Left forelimb (tissue), 1 donor: ENCODE measurements around the gene VTCN1.
"Not testable (repeated sequence)": the region's sequence is repeated elsewhere in the genome, so short reads cannot be mapped to it uniquely, and the experiment has no call there.

Source experiments
- DNase-seq: peaks from one replicate; pipeline ENCODE4 v3.0.0-alpha.2; 2018; ENCODE audit warnings: low spot score

VTCN1 gene

GRCh38 chr1:117210831-117211261 lies at the start of gene VTCN1:
Gene VTCN1 (minus strand): TSS chr1:117210927. CDS start chr1:117210855, 72 bp downstream.
- DNase-seq: no peak

DNA sequence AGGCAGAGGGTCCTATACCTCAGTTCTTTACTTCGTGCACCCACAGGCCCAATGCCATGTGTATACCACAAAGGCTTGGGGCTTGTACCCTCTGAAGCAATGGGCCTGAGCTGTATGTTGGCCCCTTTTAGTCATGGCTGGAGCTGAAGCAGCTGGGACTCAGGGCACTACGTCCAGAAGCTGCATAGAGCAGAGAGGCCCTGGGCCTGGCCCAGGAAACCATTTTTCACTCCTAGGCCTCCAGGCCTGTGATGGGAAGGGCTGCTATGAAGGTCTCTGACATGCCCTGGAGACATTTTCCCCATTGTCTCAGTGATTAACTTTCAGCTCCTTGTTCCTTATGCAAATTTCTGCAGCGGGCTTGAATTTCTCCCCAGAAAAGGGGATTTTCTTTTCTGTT lies 48.1 kb upstream of the VTCN1 start:
- DNase-seq: no peak

- not testable (repeated sequence) for DNase-seq
These were observed 47.3 kb upstream of the VTCN1 start for GRCh38 chr1:117258075-117258474.

DNA sequence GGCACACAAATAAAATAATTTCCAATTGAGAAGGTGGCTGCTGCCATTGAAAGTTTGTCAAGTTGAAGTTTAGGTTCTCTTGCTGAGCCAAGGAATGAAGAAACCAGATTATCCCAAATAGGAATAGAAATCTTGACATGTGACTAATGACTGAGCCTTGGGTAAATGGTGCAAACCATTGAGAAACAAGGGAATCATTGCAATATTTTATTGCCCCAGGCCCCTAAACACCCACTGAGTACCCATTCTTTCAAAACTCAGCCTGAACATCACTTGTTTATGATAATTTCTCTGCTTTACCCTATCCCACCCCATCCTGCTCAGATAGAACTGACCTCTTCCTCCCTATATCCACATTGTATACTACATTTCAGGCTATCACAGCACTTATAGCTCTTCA lies 46.6 kb upstream of the VTCN1 start:
- DNase-seq: no peak

GRCh38 chr1:117250061-117250606 lies 39.4 kb upstream of the VTCN1 start:
- no peak for DNase-seq

DNA sequence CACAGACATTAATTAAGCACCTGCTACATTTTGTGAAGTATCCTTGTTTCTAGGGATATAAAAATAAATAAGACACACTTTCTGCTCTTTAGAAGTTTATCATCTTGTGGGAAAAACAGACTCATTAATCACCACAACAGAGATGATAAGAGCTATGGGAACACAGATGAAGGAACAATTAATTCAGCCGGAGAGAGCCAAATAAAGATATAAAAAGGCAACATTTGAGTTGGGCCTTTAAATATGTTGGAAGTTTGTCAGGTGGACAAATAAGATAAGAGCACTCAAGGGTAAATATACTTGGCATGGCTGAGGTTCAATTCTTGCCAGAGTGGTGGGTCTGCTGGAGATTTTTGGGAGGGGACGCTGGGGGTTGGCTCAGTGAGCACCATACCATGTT lies 34.2 kb upstream of the VTCN1 start:
- no peak for DNase-seq

- no peak for DNase-seq
These were observed 33.6 kb upstream of the VTCN1 start for GRCh38 chr1:117244306-117244705.

- no peak for DNase-seq
These were observed 30.8 kb upstream of the VTCN1 start for GRCh38 chr1:117241512-117241911.

DNA sequence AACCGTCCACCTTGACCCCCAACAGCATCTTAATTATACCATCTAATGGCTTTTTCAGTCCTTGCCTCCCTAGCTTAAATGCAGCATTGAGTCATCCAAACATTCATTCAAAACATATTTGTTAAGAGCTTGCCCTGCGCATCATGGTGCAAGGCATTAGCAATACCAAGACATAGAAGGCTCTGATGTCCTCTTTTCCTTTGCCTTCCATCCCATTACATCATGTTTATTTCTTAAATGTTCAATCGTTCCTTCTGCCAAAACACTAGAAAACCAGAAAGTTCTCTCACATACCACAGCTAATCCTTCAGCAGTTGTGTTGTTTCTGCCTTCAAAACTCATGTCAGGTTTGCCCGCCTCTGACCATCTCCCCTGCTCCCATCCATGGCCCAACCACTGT lies 29.8 kb upstream of the VTCN1 start:
- DNase-seq: no peak

DNA sequence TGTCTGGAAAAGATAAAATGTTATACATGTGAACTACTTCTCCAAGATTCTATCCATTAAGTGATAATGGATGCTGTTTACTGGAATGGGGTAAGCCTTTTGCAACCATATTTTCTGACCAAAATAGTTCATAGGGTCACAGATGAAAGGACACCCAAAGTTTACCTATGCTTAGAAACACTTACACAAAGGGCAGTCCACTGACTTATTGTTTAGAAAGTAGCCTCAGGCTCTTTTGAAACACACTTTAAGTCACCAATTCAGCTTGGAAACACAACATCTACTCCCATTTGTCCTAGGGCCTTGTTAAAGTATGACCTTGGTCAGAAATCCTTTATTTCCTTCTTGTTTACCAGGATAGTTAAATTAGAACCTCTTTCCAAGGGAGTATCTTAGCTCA lies 28.7 kb upstream of the VTCN1 start:
- no peak for DNase-seq

GRCh38 chr1:117237726-117238381 lies 27.1 kb upstream of the VTCN1 start:
- no peak for DNase-seq

DNA sequence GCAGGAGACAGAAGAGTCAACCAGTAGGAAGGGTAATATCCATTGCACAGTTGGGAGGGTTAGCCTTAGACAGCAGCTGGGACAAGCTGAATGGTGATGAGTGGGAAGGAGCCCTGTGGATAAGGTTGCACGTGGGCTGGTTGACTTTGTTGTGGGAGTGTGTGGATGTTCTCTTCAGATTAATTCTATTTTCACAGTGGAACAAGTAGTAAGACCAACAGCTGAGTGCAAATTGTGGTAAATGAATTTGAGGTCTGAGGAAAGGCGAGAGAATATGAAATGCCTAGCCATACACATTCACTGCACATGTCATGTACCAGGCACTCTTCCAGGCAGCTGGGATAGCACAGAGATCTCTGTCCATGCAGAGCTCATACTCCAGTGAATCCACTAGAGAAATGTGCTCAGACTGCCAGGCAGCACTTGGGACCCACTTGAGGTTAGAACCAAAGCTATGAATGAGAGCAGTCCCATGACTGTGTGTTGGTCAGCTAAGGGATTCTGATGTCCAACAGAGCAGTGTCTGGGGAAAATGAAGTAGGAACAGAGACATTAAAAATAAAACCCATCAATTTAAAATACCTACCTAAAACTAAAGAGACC lies 25.2 kb upstream of the VTCN1 start:
- no peak for DNase-seq

- no peak for DNase-seq
These were observed 21.8 kb upstream of the VTCN1 start for GRCh38 chr1:117232531-117232930.

GRCh38 chr1:117231748-117232373 lies 21.1 kb upstream of the VTCN1 start:
- DNase-seq: no peak

DNA sequence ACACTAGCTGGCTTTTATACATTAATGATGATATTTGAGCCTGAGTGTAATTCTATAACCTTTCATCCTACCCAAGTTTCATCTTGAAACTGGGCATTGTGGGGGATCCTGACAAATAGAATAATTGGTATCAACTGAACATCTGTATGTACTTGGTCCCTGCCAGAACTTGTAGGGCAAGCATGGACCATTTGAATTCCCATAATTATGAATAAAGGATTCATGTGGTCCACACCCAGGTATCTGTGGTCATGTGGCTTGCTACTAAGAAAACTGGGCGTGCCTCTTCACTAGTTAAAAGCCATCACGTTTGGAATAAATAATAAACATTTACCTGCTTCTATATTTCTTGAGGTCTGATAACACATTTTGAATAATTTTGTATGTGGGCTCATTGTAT lies 20.6 kb upstream of the VTCN1 start:
- no peak for DNase-seq

GRCh38 chr1:117229217-117229616 lies 18.5 kb upstream of the VTCN1 start:
- DNase-seq: no peak

DNA sequence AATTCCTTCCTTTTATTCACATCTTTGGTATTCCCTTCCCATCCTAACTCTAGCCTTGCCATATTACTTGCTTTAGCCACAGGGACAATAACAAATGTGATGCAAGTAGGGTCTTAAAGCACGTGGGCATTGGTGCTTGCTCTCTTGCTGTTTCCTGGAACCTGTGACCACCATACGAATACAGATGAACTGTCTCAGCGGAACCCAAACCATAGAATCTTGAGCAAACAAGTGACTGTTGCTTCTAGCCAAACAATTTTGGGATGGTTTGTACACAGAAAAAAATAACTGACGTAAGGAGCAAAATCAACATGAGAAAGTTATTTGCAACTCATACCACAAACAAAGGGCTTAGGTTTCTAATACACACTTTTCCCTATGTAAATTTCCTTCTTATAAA lies 15.2 kb upstream of the VTCN1 start:
- no peak for DNase-seq

DNA sequence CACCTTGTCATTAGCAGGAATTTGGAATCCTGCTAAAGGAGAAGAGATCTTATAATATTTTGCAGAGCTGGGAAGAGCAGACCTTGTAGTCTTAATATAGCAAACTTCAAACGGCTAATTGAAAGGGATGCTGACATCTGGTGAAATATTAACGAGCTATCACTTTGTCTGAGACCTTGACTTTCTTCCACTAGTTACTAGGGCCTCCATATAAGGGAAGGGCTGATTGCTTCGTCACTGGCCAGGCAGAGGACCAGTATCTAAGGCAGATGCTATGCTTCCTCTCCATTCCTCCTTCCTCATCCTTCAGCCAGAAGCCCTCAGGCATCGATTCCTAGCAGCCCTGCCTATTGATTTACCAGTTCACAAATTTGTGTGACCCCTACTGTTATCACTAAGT lies 6.0 kb upstream of the VTCN1 start:
- DNase-seq: no peak

- no peak for DNase-seq
These were observed 5.2 kb upstream of the VTCN1 start for GRCh38 chr1:117215733-117216462.

GRCh38 chr1:117215019-117215418 lies 4.3 kb upstream of the VTCN1 start:
- DNase-seq: no peak

DNA sequence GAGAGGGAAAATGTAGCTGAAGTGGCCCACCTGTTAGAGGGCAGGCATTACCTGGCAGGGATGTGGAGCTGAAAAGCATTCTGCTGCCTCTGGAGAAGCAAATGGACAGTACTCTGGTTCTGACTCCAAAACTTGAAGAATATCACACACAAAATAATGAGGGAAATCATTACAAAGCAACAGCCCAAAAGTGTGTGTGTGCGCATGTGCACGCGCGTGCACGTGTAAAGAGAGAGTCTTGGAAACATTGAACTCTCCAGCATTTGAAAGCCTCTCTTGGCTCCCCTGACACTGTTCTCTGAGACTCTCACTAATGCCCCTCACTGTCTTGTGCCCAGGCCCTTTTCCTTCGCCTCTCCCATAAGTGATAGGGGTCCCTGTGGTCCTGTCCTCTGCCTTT lies 2.3 kb upstream of the VTCN1 start:
- no peak for DNase-seq

DNA sequence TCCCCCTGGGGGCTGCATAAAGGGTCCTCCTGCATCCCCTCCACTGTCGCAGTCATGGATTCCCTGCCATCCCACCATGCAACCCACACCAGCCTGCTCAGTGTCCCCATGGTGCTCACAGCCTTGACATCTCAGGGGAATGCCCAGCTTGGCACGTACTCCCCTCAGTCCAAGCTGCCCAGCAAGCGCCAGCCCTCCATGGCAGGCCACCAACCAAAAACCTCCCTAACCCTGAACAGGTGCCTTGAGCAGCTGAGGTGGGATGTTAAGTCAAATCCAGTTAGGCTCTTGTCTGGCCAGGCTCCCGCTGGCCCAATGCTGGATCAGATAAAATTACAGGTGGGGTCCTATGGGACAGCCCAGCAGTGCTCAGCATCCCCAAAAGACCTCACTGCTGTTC lies 341 bp downstream of the VTCN1 start:
- no peak for DNase-seq

- no peak for DNase-seq
These were observed 1.6 kb downstream of the VTCN1 start for GRCh38 chr1:117209094-117209493.
